ENCODE measurements around the gene ETF1. TPM values are rescaled to one million over a fixed set of nuclear protein-coding genes. Genes with fewer than 3 reads are reported as not detected.

Gene ETF1
- total RNA-seq, 1 donor from 2014 or later = 153 TPM

- Histone ChIP-seq H3K4me1 (ENCODE audit: insufficient read depth, low read length) (peaks cover 6% of the 10 kb centered on the region), H3K9ac (ENCODE audit: low read length) (no peak overlapping the region), H3K27ac (ENCODE audit: low read depth, low read length) (no peak overlapping the region), H3K27me3 (ENCODE audit: insufficient read depth, low read length) (no peaks in the 10 kb centered on the region), H3K4me2 (ENCODE audit: low read length) (no peak overlapping the region), H3K4me3 (ENCODE audit: insufficient read depth, low read depth, low read length) (no peak overlapping the region), H3K9me3 (ENCODE audit: insufficient read depth, low read depth, low read length) (no peaks in the 10 kb centered on the region), H3K79me2 (ENCODE audit: insufficient read depth, low read length) (peaks cover 29% of the 10 kb centered on the region), H2AFZ (ENCODE audit: low read depth, low read length) (no peak overlapping the region), H4K20me1 (ENCODE audit: insufficient read depth, low read length) (peaks cover 21% of the 10 kb centered on the region), H3K36me3 (ENCODE audit: insufficient read depth, low read length) (peaks cover 3% of the 10 kb centered on the region)
- no peak for FAIRE-seq
- Mint-ChIP-seq H3K9me3 (ENCODE audit: unreplicated experiment) (peaks cover 2% of the 10 kb centered on the region), H3K27ac (ENCODE audit: unreplicated experiment) (no peak overlapping the region), H3K4me3 (ENCODE audit: unreplicated experiment) (no peak overlapping the region), H3K27me3 (ENCODE audit: low read depth, unreplicated experiment) (no peaks in the 10 kb centered on the region), H3K36me3 (ENCODE audit: low read depth, unreplicated experiment) (peaks cover 9% of the 10 kb centered on the region), H3K4me1 (ENCODE audit: low read depth, unreplicated experiment) (peaks cover 6% of the 10 kb centered on the region)
- DNase-seq (ENCODE audit: low read depth) = no peak
- TF ChIP-seq EZH2 (IDR thresholded peaks at IDR 0.05; ENCODE audit: insufficient read depth, low read length) = no peak
- no peak for TF ChIP-seq CTCF (IDR thresholded peaks at IDR 0.05; ENCODE audit: insufficient read depth, low read depth, low read length)
These were observed 34.4 kb upstream of the ETF1 start for GRCh38 chr5:138577452-138577851.

- Histone ChIP-seq H3K4me3 (ENCODE audit: insufficient read depth, low read depth, low read length) (peak within 1 kb of the TSS; percentile 98), H3K27ac (ENCODE audit: low read depth, low read length) (peak within 1 kb of the TSS; percentile 100), H3K9ac (ENCODE audit: low read length) (peak within 1 kb of the TSS; percentile 99), H2AFZ (ENCODE audit: low read depth, low read length) (peak within 1 kb of the TSS; percentile 90), H3K36me3 (ENCODE audit: insufficient read depth, low read length) (peaks cover 19% of the 10 kb centered on the region), H3K27me3 (ENCODE audit: insufficient read depth, low read length) (no peaks in the 10 kb centered on the region), H3K9me3 (ENCODE audit: insufficient read depth, low read depth, low read length) (no peaks in the 10 kb centered on the region), H3K79me2 (ENCODE audit: insufficient read depth, low read length) (peaks cover 48% of the 10 kb centered on the region), H4K20me1 (ENCODE audit: insufficient read depth, low read length) (peaks cover 37% of the 10 kb centered on the region), H3K4me1 (ENCODE audit: insufficient read depth, low read length) (peaks cover 6% of the 10 kb centered on the region), H3K4me2 (ENCODE audit: low read length) (peak within 1 kb of the TSS; percentile 92)
- Mint-ChIP-seq H3K4me3 (ENCODE audit: unreplicated experiment) (peak within 1 kb of the TSS; percentile 96), H3K36me3 (ENCODE audit: low read depth, unreplicated experiment) (peaks cover 11% of the 10 kb centered on the region), H3K4me1 (ENCODE audit: low read depth, unreplicated experiment) (peaks cover 9% of the 10 kb centered on the region), H3K27me3 (ENCODE audit: low read depth, unreplicated experiment) (no peaks in the 10 kb centered on the region), H3K9me3 (ENCODE audit: unreplicated experiment) (peaks cover 2% of the 10 kb centered on the region), H3K27ac (ENCODE audit: unreplicated experiment) (peak within 1 kb of the TSS; percentile 100)
- TF ChIP-seq EZH2 (IDR thresholded peaks at IDR 0.05; ENCODE audit: insufficient read depth, low read length) = no peak
- TF ChIP-seq CTCF (IDR thresholded peaks at IDR 0.05; ENCODE audit: insufficient read depth, low read depth, low read length) = no peak
- FAIRE-seq = peak; percentile 86
- peak; percentile 99 for DNase-seq (ENCODE audit: low read depth)
These were observed 32.4 kb upstream of the ETF1 start, which contains the start of gene HSPA9 for GRCh38 chr5:138575194-138576015. Gene HSPA9, minus strand, starts transcription at chr5:138575401. Its CDS starts 83 bp downstream, at chr5:138575318.

All from astrocyte (in vitro differentiated cells and primary cell).